HK-2 (cell line): ENCODE data around the gene PRIM1.
A peak's percentile ranks its signal among the peaks of the same experiment; 100 is the strongest.
"Not testable (repeated sequence)": the region's sequence is repeated elsewhere in the genome, so short reads cannot be mapped to it uniquely, and the experiment has no call there.

ENCODE experiments used
- DNase-seq: peaks from one replicate; pipeline ENCODE4 v3.0.0-alpha.2; 2018; ENCODE audit not compliant: unreplicated experiment

Gene PRIM1

DNA sequence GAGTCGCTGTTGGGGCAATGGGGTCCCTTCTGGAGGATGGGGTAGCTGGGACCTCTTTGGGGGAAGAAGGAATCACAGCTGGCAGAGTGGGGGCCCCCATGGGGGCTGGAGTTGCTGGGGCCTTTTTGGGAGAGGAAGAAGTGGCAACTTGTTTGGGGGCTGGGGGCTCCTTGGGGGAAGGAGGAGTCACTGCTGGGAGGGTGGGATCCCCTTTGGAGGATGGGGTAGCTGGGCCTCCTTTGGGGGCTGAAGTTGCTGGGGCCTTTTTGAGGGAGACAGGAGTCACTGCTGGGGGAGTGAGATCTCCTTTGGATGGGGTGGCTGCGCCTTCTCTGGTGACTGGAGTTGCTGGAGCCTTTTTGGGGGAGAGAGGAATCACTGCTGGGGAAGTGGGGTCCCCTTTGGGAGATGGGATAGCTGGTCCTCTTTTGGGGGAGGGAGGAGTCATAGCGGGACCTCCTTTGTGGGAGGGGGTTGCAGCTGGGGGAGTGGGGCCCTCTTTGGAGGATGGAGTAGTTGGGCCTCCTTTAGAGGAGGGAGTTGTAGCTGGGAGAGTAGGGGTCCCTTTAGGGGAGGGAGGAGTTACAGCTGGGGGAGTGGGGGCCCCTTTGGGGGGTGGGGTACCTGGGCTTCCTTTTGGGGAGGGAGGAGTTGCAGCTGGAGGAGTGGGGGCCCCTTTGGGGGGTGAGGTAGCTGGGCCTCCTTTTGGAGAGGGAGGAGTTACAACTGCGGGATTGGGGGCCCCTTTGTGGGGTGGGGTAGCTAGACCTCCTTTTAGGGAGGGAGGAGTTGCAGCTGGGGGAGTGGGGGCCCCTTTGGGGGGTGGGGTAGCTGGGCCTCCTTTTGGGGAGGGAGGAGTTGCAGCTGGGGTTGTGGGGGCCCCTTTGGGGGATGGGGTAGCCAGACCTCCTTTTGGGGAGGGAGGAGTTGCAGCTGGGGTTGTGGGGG lies 34.9 kb downstream of the PRIM1 start:
- no peak for DNase-seq

DNA sequence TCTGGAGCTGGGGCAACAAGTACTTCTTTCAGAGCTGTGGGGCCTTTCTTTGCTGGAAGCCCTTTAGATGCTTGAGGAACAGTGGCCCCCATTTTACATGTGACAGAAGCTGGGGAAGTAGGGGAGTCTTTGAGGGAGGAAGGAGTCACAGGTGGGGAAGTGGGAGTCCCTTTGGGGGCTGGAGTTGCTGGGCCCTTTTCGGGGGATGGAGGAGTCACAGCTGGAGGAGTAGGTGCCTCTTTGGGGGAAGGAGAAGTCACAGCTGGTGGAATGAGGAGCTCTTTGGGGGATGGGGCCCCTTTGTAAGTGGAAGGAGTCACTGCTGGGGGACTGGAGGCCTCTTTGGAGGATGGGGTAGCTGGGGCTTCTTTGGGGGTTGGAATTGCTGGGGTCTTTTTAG lies 35.7 kb downstream of the PRIM1 start:
- no peak for DNase-seq

DNA sequence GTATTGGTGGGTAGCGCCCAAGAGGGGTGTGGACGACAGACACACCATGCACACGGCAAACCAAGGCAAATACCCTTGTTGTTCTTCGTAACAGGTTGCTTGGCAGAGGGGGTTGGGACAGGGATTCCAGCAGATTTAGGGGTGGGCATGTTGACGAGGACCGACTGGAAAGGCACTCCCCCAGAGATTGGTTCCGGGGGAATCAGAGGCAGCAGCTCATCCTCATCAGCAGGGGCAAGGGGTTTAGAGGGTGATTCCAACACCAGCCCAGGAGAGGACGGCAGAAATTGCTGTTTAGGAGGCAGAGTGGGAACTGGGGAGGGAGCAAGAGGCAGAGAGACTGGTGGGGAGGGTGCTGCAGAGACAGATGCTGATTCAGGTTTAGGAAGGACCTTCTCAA lies 36.3 kb downstream of the PRIM1 start:
- no peak for DNase-seq

DNA sequence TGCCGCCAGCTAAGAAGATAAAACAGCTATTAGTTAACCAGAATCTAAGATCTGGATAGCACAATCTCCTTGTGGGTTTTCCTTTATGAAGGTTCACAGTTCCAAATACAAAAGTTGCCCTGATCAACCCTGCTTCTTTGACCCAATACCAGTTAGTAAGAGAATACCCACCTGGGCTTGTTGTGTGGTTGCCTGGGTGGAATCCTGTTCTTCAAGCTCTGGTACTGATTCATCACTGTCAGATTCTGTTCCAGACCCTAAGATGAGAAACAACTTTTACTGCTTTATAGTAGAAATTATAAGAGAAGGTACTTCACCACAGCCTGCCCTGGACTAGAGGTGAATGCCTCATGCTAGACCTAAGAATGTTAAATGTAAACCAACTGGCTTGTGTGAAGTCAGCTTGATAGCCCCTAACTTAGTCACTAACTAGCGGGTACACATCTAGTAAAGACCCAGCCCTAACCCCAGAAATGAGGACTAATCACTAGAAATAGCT lies 37.6 kb downstream of the PRIM1 start:
- no peak for DNase-seq

DNA sequence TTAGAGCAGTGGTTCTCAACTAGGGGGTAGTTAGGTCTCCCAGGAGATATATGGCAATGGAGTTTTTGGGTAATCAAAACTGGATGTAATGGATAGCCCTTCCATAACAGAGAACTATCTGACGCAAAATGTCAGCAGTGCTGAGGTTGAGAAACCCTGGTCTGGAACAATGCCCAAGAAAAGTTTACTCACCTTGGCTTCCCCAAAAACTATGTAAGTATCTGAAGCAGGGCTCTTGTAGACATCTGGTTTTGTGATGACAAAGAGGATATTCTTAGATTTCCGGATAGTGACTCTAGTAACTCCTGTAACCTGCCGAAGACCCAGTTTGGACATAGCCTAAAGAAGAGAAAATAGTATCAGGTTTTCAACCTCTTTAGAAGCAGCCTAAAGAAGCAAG lies 38.8 kb downstream of the PRIM1 start:
- DNase-seq, result no peak

GRCh38 chr12:56709759-56710376 lies 42.3 kb downstream of the PRIM1 start:
- DNase-seq, result no peak

- not testable (repeated sequence) for DNase-seq
These were observed 47.6 kb downstream of the PRIM1 start for GRCh38 chr12:56704522-56704921.

DNA sequence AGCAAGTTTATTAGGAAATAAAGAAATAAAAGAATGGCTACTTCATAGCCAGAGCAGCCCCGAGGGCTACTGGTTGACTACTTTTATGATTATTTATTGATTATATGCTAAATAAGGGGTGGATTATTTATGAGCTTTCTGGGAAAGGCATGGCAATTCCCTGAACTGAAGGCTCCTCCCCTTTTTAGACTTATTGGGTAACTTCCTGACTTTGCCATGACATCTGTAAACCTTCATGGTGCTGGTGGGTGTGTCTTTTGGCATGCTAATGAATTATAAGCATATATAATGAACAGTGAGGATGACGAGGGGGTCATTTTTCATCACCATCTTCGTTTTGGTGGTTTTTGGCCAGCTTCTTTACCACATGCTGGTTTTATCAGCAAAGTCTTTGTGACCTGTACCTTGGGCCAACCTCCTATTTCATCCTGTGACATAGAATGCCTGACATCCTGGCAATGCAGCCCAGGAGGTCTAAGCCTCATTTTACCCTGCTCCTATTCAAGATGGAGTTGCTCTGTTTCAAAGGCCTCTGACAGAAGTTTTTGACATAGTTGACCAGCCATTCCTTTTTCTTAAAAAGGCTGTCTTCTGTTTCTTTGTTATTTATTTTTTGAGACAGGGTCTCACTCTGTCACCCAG lies 53.0 kb downstream of the PRIM1 start:
- DNase-seq, result no peak

DNA sequence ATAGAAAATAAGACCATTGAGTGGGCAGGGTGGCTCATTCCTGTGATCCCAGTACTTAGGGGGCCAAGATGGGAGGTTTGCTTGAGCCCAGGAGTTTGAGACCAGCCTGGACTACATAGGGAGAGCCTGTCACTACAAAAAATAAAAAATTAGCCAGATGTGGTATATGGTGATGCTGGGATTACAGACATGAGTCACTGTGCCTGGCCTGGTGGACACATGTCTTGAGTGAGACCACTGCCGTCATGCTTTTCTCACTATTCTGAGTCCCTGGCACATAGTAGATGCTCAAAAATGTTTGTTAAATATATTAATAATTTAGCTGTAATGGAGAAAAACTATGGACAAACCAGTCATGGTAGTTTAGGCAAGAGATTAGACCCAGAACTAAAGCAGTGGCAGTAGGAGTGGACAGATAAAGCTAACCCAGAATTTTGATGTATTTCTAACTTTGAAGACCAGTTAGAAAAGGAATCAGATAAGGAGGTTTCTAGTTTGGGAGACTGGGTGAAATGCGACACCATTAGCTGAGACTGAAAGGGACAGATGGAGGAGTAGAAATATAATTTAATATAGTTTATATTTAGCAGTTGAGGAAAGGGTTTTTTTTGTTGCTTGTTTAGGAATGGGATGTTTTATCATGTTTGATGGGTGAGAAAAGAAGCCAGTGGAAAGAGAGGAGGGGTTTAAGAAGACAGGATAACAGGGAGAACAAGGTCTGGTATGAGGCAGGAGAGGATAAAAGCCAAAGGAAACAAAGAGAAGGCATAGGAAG lies 56.6 kb downstream of the PRIM1 start:
- no peak for DNase-seq

GRCh38 chr12:56694161-56694560 lies 58.0 kb downstream of the PRIM1 start:
- no peak for DNase-seq

DNA sequence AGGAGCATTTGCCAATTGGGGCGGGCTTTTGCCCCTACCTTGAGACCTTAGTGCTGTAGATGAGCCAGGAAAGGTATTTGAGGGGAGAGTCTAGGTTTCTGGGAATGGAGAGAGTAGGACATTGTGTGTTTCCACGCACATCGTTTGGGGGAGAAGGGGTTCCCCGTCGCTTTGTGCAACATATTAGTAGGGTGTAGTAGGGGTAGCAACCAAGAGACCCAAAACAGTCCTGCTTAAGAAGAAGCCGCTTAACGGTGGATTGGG lies 63.3 kb downstream of the PRIM1 start:
- no peak for DNase-seq

- DNase-seq, result peak; percentile 99
These were observed 63.8 kb downstream of the PRIM1 start, which contains the start of gene PTGES3 for GRCh38 chr12:56688129-56688845. Gene PTGES3 (minus strand): TSS chr12:56688284. CDS start chr12:56687999, 285 bp downstream.

DNA sequence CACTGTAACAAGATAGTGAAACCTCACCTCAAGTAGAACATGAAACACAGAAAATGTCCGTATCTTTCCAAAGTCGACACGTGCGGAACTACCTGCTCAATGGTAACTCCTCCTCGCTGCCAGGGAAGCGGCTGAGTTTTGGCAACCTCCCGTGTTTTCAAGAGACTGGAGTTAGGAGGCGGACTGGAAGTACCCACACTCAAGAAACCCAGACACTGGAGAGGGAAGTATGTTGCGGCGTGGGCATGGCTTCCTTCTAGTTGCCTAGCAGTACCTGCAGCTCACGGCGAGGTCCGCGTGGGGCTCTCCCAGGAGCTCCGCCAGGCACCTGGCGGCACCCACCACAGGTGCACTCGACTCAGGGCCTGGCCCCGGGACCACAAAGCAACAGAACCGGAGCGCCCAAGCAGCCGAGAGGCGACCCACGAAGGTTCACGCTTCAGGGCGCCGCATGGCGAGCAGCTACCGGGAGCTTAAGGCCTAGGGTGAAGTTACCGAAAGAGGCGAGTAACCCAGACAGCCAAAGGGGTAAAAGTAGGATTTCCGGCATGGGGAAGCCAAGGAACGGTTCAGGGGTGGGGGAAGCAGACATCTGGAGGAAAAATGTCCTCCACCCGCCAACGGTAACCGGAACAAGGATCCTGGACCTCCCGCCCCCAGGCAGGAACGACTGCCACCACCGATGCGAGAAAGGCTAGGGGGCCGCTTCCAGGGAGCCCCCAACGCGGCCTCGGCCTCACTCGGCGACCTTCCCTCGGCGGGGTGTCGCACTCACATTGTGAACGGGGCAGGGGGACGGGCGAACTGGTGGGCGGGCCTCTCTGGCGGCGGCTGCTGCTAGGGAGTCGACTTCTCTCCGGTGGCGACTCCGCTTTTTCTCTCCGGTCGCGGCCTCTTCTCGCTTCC lies 64.6 kb downstream of the PRIM1 start:
- peak; percentile 55 for DNase-seq

GRCh38 chr12:56684745-56685359 lies 67.3 kb downstream of the PRIM1 start:
- no peak for DNase-seq

GRCh38 chr12:56682323-56682722 lies 69.8 kb downstream of the PRIM1 start:
- no peak for DNase-seq
